ENCODE results near the gene FOXD3.

Gene FOXD3

GRCh38 chr1:63322114-63322943, at the start of gene FOXD3:
TSS of gene FOXD3 (plus strand) at chr1:63322567. CDS start at chr1:63323059, 492 bp downstream.
- peak in 1 of 2 experiments; percentile 75 for DNase-seq

- DNase-seq, result no peak
These were observed 49.6 kb upstream of the FOXD3 start for GRCh38 chr1:63272811-63273210.

GRCh38 chr1:63274371-63274770, 48.0 kb upstream of the FOXD3 start:
- no peak for DNase-seq

GRCh38 chr1:63274979-63275378, 47.4 kb upstream of the FOXD3 start:
- DNase-seq, result no peak

- DNase-seq, result peak in 1 of 2 experiments; percentile 13
These were observed 45.7 kb upstream of the FOXD3 start for GRCh38 chr1:63276624-63277023.

- DNase-seq, result no peak
These were observed 44.9 kb upstream of the FOXD3 start for GRCh38 chr1:63277195-63278192.

- no peak for DNase-seq
These were observed 40.6 kb upstream of the FOXD3 start for GRCh38 chr1:63281753-63282152.

- no peak for DNase-seq
These were observed 33.2 kb upstream of the FOXD3 start for GRCh38 chr1:63289135-63289534.

- DNase-seq, result no peak
These were observed 27.4 kb upstream of the FOXD3 start for GRCh38 chr1:63294803-63295594.

- DNase-seq, result no peak
These were observed 18.0 kb upstream of the FOXD3 start for GRCh38 chr1:63304410-63304809.

- DNase-seq, result no peak
These were observed 17.3 kb upstream of the FOXD3 start for GRCh38 chr1:63305043-63305442.

GRCh38 chr1:63307196-63307794, 15.1 kb upstream of the FOXD3 start:
- no peak for DNase-seq

- DNase-seq, result no peak
These were observed 5.8 kb upstream of the FOXD3 start for GRCh38 chr1:63316598-63316983.

- DNase-seq, result peak; percentile 54 to 90
These were observed 5.2 kb upstream of the FOXD3 start for GRCh38 chr1:63316984-63317816.

- peak in 1 of 2 experiments; percentile 74 for DNase-seq
These were observed 4.6 kb upstream of the FOXD3 start for GRCh38 chr1:63317817-63318152.

- no peak for DNase-seq
These were observed 4.0 kb upstream of the FOXD3 start for GRCh38 chr1:63318201-63318979.

GRCh38 chr1:63319046-63320021, 3.0 kb upstream of the FOXD3 start:
- DNase-seq, result no peak

GRCh38 chr1:63320022-63320721, 2.2 kb upstream of the FOXD3 start:
- no peak for DNase-seq

Measured in NCI-H526 (cell line).